Measurements from ENCODE around the gene SAPCD1.
"Not testable (repeated sequence)": the region's sequence is repeated elsewhere in the genome, so short reads cannot be mapped to it uniquely, and the experiment has no call there.

SAPCD1 gene

DNA sequence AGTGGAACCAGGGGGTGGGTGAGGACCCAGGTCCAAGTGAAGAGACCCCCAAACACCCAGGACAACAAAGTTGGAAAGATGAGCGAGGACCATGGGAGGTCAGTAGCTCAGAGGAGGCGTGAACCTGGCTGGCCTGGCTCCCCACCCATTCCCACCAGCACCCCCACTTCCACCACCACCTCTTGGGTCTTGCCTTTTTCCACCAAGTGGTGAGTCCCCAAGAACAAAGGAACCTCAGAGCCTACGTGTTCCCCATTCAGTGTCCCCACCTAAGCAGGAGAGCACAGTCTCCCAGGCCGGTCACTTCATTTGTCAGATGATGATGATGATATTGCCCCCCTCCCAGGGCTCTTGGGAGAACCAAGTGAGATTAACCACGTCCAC, 15.2 kb downstream of the SAPCD1 start:
- no peak for DNase-seq (ENCODE audit: low spot score)

DNA sequence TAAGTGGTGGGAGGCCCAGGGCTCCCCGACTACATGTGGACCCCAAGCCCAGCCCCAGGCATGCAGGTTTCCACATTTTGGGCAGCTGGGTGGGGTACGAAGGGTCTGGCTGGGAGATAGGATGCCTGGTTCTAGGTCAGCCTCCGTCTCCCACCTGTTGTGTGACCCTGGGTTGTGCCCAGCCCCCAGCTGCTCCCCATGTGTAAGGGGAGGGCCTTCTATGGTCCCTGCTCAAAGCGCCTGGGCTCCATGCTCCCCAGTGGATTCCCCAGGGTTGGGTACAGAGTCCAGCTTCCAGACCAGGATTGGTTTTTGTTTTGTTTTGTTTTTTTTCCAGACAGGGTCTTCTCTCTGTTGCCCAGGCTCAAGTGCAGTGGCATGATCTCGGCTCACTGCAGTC, 15.7 kb downstream of the SAPCD1 start:
- no peak for DNase-seq (ENCODE audit: low spot score)

DNA sequence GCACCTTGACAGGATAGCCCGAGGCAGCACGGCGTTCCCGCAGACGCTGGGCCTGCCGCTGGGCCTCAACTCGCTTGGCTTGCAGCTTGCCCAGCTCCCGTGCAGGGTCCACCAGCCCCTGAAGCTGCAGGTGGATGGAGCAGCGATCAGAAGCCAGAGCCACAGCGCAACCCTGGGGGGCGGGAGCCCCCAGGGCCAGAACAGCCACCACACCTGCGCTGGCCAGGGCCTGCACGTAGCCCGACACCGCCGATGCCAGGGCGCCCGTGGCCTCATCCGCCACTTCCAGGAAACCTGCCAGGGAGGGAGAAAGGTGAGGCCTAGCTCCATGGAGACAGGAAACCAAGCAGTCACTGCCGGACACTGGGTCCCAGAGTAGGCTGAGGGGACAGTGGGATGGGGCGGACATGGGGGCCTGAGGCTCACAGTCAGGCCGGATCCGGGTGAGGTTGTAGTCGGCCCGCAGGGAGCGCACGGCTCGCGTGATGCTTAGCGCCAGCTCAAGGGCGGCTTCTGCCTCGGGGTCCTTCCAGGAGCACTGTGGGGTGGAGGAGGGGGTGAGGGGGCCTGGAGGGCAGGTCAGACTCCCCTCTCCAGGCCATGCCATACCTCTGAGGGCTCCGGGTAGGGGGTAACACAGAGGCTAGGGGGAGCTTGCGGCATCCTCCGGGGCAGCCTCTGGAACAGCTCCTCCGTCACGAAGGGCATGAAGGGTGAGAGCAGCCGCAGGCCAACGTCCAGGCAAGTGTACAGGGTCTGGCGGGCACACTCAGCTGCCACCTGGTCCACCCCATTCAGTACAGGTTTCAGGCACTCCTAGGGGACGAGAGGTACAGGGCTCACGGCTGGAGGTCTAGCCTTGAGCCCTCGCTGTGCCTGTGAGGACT, 16.8 kb downstream of the SAPCD1 start:
- DNase-seq (ENCODE audit: low spot score) = no peak

DNA sequence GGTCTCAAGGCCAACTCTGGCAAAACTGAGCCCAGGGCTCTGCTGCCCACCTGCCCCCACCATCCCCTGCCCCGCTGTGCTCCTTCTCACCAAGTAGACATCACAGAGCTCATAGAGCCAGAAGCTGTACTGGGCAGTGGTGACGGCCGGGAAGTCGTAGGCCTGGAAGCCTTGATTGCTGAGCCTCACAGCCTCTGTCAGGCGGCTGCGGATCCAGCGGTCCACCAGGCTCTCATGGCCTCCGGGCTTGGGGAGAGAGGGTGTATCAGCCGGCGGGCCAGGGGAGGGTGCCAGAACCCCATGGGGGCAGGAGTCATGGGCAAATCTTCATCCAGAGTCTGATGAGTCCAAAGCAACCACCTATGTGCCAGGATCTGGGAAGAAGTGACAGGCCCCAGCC, 17.5 kb downstream of the SAPCD1 start:
- DNase-seq (ENCODE audit: low spot score) = no peak

DNA sequence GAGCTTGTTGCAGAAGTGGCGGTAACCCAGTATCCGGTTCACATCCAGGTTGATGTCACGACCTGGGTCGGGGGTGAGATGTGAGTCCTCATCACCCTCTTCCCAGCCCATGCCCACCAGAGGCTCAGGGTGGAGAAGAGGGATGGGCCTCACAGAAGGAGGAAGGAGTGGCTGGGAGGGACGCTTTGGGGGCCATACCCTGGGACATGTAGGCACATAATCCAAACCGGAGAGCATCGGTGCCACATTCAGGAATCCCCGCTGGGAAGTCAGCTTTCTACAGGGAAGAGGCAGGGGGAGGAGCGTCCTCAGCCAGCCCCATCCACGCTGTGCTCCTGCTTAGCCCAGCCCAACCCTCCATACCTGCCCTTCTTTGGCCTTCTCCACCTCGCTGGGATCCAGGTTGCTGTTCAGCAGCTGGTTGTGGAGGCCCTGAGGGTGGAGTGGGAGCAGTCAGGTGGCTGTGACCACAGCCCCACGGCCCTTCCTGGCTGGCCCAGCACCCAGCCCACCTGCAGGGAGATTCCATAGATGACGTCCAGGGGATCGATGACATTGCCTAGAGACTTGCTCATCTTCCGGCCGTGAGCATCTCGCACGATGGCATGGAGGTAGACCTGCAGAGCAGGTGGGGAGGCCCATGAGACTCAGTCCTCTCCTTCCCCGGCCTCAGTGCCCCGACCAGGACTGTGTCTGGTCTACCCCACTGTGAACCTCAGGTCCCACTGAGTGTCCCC, 18.2 kb downstream of the SAPCD1 start:
- no peak for DNase-seq (ENCODE audit: low spot score)

DNA sequence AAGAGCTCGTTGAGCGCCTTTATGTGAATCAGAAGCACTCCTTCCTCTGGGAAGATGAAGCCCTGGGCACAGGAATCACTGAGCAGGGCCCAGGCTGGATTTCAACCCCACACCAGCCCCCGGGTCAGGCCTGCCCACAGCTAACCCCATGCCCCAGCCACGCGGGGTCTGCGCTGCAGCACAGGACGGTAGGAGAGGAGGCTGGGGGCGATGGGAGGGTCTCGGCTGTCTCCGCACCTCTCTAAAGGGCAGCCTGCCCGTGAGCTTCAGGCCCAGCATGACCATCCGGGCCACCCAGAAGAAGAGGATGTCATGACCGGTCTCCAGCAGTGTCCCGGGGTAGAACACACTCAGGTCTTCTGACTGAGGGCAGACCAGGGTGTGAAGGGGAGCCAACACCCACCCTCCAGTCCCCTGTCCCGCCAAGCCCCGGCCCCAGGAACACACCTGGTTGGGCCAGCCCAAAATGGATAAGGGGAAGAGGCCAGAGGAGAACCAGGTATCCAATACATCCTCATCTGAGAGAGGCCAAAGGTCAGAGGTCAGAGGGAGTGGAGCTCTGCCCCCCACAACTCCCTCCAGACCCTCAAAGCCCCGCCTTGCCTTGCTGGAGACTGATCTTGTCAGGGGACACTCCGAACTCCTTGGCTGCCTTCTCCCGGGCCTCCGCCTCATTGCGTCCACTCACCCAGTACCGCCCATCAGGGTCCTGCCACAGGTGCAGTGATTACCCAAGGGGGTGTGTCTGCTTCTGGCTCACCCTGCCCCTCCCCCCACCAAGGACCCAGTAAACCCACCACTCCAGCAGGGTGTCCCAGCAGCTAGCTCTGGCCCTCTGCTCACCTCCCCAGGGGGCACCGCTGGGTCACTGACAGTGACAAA, 19.0 kb downstream of the SAPCD1 start:
- no peak for DNase-seq (ENCODE audit: low spot score)

DNA sequence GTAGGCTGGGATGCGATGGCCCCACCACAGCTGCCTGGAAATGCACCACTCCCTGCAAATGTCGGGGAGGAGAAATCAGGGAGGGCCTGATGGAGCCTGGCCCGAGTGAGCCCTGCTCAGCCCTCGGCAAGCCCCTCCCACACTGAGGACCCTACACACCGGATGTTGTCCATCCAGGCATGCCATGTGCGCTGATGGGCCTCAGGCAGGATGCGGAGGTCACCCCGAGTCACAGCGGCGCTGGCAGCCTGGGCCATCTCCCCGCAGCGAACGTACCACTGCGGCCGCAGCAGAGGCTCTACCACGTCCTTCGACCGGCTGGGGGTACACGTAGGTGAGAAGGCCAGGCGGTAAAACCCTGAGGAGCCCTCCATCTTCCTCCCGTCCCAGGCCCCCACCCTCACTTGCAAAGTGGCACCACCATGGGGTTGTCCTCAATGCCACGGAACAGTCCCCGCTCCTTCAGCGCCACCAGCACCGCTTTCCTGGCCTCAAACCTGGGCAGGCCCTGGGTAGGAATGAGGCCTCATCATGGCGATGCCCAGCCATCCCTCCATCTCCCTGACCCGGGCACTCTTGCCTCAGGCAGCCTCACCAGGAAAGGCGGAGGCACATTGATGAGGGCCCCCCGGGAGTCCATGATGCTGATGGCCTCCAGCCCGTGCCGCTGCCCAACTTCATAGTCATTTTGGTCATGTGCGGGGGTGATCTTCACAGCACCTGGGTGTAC, 19.8 kb downstream of the SAPCD1 start:
- DNase-seq (ENCODE audit: low spot score) = no peak

DNA sequence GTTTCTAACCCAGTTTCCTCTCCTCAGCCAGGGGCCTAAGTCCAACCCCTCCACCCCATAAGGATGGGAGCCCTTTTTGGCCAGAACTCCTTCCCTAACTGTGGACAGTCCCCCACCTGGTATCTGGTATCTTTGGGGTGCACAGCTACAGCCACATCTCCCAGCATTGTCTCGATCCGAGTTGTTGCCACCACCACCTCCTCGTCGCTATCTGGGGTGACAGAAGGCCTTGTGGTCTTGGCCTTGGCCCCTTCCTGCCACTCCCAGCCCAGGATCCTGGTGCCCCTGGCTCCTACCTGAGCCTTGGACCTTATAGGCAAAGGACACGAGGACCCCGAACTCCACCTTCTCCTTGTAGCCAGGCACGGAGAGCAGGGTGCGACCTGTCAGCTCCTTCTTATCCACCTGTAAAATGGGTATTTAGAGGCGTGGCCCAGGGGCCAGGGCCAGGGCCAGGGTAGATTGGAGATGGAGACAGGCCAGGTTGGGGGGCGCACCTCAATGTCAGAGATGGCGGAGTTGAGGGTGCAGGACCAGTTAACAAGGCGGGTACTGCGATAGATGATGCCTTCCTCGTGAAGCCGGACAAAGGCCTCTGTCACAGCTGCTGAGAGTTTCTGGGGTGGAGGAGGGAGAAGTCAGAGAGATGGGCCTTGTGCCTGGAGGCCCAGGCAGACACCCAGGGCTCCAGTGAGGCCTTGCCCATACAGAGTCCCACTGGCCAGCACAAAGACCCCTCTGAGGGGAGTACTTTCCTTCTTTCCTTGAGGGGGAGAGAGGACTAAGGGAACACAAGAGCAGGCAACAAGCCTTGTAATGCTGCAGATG, 21.9 kb downstream of the SAPCD1 start:
- DNase-seq (ENCODE audit: low spot score) = no peak

DNA sequence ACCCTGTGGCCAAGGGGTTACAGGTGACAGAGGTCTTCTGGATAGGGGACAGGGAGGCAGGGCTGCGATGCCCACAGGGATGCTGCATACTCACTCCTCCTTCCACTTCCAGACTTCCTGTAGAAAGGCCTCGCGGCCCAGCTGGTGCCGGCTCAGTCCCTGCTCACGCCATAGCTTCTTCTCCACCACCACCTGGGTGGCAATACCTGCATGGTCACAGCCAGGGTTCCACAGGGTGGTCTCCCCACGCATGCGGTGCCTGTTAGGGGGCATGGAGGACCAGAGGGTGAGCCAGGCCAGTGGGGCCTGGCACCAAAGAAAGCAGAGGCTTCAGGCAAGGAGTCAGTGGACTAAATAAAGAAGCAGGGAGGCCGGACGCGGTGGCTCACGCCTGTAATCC, 23.0 kb downstream of the SAPCD1 start:
- DNase-seq (ENCODE audit: low spot score) = no peak

DNA sequence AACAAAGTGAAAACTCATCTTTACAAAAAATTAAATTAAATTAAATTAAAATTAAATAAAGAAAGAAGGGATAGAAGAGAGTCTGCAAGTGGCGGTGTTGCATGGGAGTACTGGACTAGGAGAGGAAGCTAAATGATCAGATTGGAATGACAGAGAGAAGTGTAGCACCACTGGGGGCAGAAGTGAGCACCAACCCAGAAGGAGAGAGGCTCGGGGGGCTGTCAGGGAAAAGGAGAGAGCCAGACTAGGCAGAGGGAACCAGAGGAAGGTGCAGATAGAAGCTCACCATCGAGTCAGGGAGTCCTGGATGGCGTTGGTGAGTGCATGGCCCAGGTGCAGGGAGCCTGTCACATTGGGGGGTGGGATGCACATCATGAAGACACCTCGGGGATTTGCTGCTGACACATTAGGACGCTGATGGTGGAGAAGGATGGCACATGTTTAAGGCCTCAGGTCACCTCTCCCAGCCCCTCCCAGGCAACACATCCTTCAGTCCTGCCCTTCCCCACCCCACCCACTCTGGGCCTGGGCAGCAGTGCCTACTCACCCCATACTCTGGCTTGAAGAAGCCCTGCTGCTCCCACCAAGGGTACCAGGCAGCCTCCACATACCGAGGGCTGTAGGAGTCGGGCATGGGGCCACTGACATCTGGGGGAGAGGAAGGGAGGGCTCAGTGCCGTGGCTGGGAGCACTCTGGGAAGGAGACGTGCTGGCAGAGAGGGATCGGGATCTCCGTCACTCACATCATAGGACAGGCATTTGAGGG, 29.1 kb downstream of the SAPCD1 start:
- DNase-seq (ENCODE audit: low spot score) = peak; percentile 73

DNA sequence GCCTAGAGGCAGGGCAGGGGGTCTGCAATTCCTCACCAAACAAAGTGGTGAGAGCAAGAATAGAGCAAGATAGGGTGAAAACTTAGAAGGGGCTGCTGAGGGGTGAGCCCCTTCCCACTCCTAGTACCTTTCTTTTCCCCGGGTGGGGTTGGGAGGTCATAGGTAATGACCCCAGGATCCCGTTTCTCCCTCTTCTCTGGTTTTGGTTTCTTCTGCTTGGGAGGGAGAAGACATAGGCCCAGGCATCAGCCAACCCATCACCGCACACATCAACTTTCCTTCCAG, 29.6 kb downstream of the SAPCD1 start:
- no peak for DNase-seq (ENCODE audit: low spot score)

DNA sequence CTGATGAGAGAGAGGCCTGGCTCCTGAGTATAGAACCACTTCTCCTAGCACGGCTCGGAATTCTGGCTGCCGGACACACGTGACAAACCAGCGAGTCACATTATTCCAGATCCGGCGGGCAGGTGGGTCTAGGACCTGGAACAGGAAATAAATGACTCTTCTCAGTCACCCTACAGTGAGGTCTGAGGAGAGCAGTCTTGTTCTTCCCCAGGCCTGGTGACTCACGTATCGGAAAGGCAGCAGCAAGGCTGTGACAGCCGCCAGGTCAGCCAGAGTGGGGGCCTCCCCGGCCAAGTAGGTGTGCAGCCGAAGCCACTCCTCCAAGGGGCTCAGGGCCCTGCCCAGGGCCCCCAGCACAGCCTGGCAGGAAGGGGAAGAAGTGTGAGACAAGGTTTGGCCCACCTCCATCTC, 30.3 kb downstream of the SAPCD1 start:
- DNase-seq (ENCODE audit: low spot score) = no peak

DNA sequence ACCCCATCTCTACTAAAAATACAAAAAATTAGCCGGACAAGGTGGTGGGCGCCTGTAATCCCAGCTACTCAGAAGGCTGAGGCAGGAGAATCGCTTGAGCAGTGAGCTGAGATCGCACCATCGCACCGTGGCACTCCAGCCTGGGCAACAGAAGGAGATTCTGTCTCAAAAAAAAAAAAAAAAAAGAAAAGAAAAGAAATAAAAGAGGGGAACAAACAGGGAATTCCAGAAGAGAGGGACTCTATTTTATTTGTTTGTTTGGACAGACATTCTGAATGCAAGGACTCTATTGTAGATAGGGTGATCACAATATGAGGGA, 31.4 kb downstream of the SAPCD1 start:
- not testable (repeated sequence) for DNase-seq (ENCODE audit: low spot score)

DNA sequence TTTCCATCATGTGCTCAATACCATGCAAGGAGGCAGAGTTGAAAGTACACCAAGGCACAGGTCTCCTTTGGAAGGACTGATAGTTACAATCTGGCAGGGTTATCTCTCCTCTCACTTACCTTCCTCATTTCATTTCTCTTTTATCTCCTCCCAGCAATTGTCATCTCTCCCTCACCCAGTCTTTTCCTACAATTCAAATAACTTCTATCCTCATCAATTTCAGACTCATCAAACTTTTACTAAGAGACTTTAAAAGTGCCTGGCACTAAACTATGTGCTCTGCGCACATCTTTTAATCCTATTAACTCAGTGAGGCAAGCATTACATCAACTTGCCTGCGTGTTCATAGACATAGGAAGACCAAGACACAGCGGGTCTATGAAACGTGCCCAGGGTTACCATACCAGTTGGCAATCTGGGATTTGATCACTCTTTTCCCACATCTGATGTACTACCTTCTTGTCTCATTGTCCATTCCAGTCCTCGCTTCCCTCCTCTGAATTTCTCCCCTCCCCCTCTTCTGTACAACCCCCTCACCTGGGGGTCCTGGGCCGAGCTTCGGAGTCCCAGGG, 31.9 kb downstream of the SAPCD1 start:
- peak; percentile 61 for DNase-seq (ENCODE audit: low spot score)

DNA sequence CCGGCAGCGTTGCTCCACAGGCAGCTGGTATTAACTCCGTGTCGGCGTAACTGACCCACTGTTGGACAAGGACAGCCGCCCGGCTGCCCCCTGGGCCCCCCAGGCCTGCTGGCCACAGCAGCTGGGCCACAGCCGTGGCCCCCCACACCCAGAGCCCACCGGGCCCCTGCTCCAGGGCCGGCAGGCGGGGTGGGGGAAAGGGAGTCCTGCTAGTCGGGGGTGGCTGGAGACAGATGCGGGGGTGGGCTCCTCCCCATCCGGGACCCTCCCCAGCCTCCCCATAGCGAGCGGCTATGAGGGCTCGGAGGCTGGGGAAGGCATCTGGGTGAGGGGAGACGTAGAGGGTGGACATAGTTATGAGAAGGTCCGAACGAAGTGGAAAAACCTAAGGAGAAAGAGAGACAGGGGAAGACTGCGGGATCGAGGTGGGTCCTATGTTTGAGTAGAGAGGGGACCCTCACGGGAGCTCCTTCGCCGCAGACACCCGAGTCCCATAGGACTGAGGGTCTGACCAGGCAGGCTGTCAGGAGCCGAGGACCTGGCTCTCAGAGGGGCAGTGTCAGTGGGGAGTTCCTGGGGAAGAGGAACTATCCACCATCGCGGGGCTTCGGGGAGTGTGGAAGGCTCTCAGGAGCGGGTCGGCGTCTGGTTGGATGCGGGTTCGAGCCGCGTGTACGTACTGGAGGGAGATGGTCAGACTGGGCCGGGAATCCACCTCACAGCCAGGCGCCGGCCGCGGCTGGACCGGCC, 32.6 kb downstream of the SAPCD1 start:
- DNase-seq (ENCODE audit: low spot score) = no peak

DNA sequence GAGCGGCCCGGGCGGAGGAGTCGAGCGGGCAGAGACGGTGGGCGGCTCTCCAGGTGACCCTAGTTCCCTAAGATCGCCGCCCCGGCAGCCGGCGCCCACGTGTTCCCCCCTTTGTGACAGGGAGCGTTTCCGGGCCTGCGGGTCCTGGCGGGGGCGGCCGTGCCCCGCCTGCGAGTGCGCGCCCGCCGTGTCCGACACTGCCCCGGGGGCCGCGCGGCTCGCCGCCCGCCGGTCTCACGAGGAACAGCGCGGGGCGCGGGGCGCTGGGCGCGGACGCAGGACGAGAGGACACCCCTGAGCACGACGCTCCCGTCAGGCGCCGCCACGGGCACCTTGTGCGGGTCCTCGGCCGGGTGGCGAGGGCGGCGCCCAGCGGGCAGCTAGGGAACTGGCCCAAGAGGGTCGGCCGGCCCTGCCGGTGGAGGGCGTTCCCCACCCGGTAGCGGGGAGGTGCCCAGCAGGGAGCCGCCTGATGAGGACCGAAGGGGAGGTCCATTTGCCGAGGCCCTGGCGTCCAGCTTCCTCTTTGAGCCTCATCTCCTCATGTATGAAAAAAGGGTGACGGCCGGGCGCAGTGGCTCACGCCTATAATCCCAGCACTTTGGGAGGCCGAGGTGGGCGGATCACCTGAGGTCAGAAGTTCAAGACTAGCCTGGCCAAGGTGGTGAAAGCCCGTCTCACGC, 33.3 kb downstream of the SAPCD1 start, which contains the start of gene VARS1:
VARS1 (minus strand) TSS at position 137 of the 683 bp plus-strand sequence. CDS start 535 bp downstream, outside the sequence.
- peak; percentile 84 for DNase-seq (ENCODE audit: low spot score)

DNA sequence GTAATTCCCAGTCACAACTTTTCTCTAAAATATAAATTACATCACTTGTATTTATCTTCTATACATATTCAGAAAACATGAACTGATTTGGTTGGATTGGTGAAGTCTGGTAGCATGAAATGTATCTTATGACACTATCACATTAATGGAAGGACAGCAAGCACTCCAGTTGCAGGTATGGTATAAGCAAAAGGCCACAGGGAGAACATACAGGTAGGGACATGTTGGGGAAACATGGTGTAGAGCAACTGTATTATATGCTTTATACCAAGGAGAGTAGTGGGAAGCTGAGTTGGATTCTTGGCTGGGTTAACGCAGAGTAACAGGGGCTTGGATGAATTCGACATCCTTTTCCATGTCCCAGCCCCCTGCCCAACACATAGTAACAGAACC, 34.5 kb downstream of the SAPCD1 start:
- DNase-seq (ENCODE audit: low spot score) = no peak

DNA sequence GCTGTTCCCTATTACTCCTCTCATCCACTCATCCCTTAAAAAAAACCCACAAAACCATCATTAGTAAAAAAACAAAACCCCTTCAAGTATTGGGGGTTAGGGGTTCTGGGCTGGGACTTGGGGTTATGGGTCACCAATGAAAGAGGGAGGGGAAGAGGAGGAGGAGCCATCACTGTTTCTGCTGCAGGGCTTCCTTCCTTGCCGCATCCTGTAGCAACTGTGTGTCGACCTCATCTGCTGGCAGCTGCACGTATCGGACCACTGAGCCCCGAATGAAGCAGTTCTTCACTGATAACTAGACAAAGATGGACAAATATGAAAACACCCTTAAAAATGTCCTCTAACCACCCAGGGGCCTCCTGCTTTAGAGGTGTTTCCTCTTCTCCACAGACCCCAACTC, 35.1 kb downstream of the SAPCD1 start:
- DNase-seq (ENCODE audit: low spot score) = peak; percentile 81

DNA sequence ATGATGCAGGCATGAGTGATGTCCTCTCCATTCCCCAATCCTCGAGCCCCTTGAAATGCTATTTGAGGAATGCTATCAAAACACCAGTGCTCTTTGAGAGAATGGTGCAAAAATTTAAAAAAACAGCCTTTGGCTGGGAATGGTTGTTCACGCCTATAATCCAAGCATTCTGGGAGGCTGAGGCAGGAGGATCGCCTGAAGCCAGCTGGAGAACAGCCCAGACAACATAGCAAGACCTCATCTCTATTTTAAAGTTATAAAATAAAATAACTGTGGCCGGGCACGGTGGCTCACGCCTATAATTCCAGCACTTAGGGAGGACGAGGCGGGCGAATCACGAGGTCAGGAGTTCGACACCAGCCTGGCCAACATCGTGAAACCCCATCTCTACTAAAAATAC, 37.3 kb downstream of the SAPCD1 start:
- no peak for DNase-seq (ENCODE audit: low spot score)
